ENCODE results near the gene GLA. TPM values are rescaled to one million over a fixed set of nuclear protein-coding genes. Genes with fewer than 3 reads are reported as not detected.

GLA gene
- total RNA-seq, 2 donors from 2014 or later = 9.7 to 11.8 TPM

DNA sequence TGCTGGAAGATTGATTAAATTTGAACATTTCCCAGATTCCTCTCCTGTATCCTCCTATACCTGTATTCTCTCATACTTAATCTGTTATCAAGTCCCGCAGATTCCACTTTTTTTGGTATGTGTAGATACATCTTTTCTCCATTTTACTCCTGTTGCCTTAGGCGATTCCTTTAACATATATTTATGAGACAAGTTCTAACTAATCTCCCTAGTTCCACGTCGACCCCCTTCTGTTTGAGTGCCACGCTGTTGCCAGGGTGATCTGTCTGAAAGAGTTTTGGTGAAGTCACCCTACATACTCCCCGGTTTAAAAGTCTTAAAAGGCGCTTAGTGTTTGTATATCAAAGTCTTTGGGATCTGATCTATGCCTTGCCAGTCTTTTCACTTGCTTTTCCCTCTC is 2.7 kb upstream of the GLA start:
- Histone ChIP-seq H3K4me1 (peaks cover 0 to 27% of the 10 kb centered on the region in 2 donors), H3K9me3 (no peaks in the 10 kb centered on the region), H3K36me3 (peaks cover 4% of the 10 kb centered on the region), H3K4me3 (no peak overlapping the region), H3K27me3 (no peaks in the 10 kb centered on the region), H3K27ac (no peak overlapping the region)
- DNase-seq (ENCODE audit: low spot score) = no peak
- TF ChIP-seq, protein P1, sequence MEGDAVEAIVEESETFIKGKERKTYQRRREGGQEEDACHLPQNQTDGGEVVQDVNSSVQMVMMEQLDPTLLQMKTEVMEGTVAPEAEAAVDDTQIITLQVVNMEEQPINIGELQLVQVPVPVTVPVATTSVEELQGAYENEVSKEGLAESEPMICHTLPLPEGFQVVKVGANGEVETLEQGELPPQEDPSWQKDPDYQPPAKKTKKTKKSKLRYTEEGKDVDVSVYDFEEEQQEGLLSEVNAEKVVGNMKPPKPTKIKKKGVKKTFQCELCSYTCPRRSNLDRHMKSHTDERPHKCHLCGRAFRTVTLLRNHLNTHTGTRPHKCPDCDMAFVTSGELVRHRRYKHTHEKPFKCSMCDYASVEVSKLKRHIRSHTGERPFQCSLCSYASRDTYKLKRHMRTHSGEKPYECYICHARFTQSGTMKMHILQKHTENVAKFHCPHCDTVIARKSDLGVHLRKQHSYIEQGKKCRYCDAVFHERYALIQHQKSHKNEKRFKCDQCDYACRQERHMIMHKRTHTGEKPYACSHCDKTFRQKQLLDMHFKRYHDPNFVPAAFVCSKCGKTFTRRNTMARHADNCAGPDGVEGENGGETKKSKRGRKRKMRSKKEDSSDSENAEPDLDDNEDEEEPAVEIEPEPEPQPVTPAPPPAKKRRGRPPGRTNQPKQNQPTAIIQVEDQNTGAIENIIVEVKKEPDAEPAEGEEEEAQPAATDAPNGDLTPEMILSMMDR (IDR thresholded peaks at IDR 0.05) = no peak

DNA sequence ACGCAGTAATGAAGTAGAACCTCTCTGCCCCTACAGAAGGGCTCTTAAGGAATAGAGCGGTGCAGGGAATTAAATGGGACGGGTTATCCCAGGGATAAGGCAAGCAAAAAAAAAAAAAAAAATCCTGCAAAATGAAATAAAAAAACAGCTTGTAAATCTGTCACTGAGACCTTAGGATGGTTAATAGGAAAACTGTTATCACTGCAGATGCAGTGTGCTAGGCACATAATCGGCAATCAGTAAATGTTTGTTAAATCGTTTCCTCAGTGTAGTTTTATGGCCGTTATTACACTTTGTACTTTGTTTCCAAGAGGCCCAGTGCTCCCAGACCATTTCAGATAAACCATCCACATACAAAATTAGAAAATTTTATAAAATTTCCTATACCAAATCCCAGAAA is 1.3 kb upstream of the GLA start:
- TF ChIP-seq, protein P1 (IDR thresholded peaks at IDR 0.05) = no peak
- H3K36me3 ChIP-seq = peaks cover 4% of the 10 kb centered on the region
- H3K4me3 ChIP-seq = peak overlapping the region; percentile 50 to 60
- peak overlapping the region; percentile 89 to 90 for H3K27ac ChIP-seq
- peaks cover 0 to 27% of the 10 kb centered on the region in 2 donors for H3K4me1 ChIP-seq
- H3K27me3 ChIP-seq = no peaks in the 10 kb centered on the region
- DNase-seq (ENCODE audit: low spot score) = no peak
- no peaks in the 10 kb centered on the region for H3K9me3 ChIP-seq

DNA sequence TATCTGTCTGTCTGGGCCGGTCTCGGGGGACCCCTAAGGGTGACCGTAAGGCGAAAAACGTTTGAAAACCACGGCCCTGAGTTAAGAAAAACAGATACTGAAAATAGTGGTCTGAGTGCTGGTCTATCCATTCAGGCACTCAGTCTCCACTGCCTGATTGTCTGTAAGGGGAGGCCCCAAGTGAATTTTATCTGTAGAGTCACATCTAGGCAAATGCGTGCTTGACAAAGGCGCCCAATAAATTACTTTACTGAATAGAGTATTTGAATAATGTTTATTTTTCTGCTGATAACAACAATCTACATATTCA is 762 bp upstream of the GLA start:
- H3K27ac ChIP-seq = peak overlapping the region; percentile 89 to 90
- H3K4me3 ChIP-seq = peak overlapping the region; percentile 50 to 60
- peaks cover 4% of the 10 kb centered on the region for H3K36me3 ChIP-seq
- no peaks in the 10 kb centered on the region for H3K27me3 ChIP-seq
- DNase-seq (ENCODE audit: low spot score) = no peak
- H3K9me3 ChIP-seq = no peaks in the 10 kb centered on the region
- peaks cover 0 to 27% of the 10 kb centered on the region in 2 donors for H3K4me1 ChIP-seq
- TF ChIP-seq, protein P1 (IDR thresholded peaks at IDR 0.05) = no peak

DNA sequence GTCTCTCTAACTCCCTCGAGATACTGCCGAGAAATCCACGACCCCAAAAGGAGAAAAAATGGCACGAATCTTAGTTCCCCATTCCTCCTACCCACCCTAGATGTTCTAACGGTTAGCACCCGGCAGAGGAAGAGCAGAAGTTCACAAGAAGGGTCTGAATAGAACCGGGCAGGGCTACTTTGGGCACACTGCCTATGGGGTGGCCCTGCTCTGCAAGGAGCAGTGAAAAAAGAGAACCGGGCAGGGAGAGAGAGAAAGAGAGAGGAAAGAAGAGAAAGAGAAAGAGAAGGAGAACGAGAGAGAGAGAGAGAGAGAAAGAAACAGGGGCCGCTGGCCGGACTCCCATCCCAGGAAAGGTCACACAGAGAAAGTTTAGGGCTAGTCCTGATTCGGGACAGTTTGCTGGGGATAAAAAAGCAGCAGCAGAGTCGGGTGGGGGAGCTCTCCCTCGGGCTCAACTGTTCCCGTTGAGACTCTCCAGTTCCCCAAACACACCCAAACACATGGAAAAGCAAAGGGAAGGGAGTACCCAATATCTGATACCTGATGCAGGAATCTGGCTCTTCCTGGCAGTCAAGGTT is 468 bp downstream of the GLA start:
- Histone ChIP-seq H3K4me3 (peak overlapping the region; percentile 50 to 60), H3K27ac (peak overlapping the region; percentile 89 to 90), H3K4me1 (peaks cover 0 to 21% of the 10 kb centered on the region in 2 donors), H3K27me3 (no peaks in the 10 kb centered on the region), H3K36me3 (no peaks in the 10 kb centered on the region), H3K9me3 (no peaks in the 10 kb centered on the region)
- TF ChIP-seq, protein P1 (IDR thresholded peaks at IDR 0.05) = no peak
- DNase-seq (ENCODE audit: low spot score) = no peak

DNA sequence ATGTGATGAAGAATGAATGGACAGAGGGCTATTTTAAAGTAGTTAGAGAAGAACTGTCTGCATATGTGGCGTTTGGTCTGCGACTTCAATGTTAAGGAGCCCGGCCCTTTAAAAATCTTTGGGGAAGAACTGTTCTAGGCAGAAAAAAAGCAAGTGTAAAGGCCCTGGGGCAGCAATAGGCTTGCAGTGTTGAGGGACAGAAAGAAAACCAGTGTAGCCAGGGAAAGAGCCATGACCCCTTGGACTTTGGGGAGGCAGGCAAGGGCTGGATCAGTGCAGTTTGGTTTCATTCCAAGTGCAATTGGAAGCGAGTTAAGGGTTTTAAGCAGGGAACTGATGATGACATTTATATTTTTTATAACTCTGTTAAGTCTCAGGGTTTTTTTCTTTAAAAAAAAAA is 7.9 kb downstream of the GLA start:
- no peaks in the 10 kb centered on the region for H3K27me3 ChIP-seq
- no peaks in the 10 kb centered on the region for H3K36me3 ChIP-seq
- TF ChIP-seq, protein P1 (IDR thresholded peaks at IDR 0.05) = no peak
- H3K4me3 ChIP-seq = no peak overlapping the region
- H3K27ac ChIP-seq = no peak overlapping the region
- no peak for DNase-seq (ENCODE audit: low spot score)
- H3K9me3 ChIP-seq = no peaks in the 10 kb centered on the region
- H3K4me1 ChIP-seq = no peaks in the 10 kb centered on the region

DNA sequence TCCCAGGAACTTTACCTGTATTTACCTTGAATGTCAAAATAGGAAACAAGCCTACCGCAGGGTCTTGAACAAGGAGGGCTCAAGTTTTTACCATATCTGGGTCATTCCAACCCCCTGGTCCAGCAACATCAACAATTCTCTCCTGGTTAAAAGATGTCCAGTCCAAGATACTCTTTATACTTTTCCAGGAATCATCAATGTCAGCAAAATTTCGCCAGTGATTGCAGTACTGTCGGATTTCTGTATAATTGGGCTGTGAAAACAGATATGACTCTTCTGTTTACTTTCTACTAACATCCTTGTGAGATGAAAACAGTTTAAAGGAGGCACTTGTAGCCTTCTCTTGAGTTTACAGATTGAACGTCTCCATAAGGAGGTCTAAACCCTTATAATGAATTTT is 9.0 kb downstream of the GLA start:
- Histone ChIP-seq H3K36me3 (no peaks in the 10 kb centered on the region), H3K27ac (no peak overlapping the region), H3K9me3 (no peaks in the 10 kb centered on the region), H3K4me3 (no peak overlapping the region), H3K27me3 (no peaks in the 10 kb centered on the region), H3K4me1 (no peaks in the 10 kb centered on the region)
- TF ChIP-seq, protein P1 (IDR thresholded peaks at IDR 0.05) = no peak
- no peak for DNase-seq (ENCODE audit: low spot score)
